HG02852 (cell line): ENCODE measurements around the gene CWC27.
A peak's percentile ranks its signal among the peaks of the same experiment; 100 is the strongest.

Experiments used
- ATAC-seq: cut with Tn5 transposase; IDR thresholded peaks from one replicate; pipeline ENCODE4 v1.9.1; 2021; ENCODE audit warnings: mild to moderate bottlenecking, moderate library complexity; ENCODE audit not compliant: unreplicated experiment

CWC27 gene

DNA sequence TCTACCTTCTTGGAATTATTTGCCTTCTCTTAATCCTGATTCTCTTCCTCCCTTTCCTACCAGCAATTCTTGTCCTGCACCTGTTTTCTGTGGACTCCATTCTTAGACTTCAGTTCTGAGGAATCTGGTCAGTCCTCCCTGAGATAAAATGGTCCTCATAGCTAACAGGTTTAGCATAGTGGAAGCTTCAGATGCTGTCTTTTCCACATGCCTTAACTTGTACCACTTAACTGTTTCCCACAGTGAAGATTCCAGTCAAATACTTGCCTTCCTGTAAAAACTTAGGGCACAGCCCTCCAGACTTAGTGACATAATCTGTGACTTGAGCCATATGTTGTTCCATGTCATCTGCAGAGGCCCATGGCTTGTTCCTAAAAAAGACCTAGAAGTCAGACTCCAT lies 261.3 kb downstream of the CWC27 start:
- no peak for ATAC-seq

DNA sequence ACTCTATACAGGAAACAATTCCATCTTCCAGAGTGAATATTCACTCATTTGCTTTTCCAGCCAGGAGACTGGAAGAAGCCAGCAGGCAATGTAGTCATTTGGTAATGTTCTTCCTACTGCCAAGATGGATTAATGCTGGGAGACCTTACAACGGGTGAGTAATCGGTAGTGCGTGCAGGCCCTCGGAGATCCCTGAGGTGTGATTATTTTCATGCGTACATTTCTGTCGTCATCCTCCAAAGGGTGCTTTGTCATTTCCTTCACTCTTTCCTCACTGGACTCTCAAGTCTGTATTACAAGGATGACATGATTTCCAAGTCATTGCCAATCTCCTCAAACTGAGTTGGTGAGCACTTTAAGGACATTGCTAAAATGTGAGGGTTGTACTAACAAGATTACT lies 263.5 kb downstream of the CWC27 start:
- no peak for ATAC-seq

DNA sequence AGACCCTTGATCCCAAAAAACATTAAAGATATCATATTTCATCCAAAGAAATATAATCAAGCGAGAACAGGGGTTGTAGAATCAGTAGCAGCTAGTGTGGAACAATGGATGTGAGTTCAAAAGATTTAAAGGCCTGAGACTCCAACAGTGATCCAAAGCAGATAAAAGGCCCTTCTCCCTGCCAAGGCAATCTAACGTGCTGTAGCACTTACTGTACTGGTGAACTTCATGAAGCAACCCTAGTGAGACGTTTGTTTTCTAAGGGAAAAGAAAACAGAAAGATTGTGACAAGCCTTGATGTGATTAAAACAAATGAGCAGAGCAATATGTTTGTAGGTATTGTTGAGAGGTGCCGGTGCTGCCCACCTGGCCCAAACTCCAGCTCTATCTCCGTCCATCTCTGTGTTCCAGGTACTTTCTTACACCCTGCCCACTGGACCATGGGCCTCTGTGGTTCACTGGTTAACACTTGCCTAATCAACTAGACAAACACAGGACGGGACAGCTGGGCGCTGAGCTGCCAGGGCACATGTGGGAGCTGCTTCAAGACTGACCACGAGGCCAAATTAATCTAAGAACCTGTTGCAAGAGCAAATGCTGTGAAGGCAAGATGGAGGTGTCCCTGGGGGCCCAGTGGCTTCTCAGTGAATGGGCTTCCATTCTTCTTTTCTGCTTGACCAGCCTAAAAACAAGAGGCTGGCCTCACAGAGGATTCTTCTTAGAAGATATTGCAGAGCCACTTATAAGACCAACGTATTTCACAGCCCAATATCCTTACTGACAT lies 265.5 kb downstream of the CWC27 start:
- no peak for ATAC-seq

DNA sequence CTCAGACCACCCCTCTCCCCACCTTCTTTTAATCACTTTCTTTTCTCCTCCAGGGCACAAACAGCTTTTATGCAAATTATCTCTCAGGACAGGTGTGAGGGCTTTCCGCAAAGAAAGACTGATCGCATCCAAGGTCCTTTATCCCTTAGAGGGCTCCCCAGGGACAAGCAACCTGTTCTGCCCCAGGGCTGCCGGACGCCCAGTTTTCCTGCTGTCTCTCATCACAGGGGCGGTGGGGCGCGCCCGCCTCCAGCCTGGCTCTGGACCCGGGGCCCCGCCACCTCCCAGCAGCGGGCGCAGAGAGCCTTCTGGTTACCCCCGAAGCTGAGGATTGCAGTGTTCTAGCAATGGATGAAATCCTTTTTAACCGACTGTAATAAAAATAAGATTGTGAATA lies 266.1 kb downstream of the CWC27 start:
- no peak for ATAC-seq

DNA sequence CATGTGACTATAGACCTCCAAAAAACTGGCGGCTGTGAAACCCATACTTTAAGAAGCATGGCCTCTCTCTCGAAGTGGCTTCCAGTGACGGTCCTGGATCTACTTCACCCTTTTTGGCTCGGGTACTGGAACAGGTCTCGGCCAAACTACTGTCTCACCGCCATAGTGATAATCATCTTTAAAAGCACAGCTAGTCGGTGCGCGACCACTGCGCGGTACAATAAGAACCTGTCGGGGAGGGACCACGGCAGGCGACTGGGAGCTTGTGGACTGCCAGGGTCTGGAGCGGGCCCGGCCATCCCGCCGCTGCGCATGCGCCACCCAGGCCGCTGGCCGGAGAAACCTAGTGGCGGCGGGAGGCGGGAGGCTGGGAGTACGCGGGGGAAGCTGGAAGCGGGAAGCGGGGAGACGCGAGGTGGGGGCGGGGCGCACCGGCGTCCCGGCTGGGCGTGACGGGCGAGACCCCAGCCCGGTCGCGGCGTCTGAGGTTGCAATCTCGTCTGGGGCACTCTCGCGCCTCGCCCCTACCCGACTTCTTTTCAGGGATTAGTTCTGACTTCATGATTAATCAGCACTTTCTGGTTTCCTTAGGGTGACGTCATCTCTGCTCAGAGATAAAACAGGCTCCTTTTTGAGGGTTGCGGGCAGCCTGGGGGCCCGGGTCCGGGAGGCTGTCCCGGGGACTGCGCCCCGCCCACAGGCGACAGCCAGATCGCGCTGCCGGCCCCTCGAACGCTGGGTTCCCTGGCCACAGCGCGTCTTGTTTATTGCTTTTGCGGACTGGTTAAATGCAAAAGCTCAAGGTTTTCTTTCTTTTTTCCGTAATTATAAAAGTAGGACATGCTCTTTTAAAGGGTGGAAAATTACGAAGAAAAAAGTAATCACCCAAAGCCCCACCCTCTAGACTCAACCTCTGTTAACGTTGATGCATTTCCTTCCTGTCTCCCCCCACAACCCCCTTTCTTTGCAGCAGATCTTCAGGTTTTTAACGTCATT lies 266.8 kb downstream of the CWC27 start:
- peak; percentile 86 for ATAC-seq

DNA sequence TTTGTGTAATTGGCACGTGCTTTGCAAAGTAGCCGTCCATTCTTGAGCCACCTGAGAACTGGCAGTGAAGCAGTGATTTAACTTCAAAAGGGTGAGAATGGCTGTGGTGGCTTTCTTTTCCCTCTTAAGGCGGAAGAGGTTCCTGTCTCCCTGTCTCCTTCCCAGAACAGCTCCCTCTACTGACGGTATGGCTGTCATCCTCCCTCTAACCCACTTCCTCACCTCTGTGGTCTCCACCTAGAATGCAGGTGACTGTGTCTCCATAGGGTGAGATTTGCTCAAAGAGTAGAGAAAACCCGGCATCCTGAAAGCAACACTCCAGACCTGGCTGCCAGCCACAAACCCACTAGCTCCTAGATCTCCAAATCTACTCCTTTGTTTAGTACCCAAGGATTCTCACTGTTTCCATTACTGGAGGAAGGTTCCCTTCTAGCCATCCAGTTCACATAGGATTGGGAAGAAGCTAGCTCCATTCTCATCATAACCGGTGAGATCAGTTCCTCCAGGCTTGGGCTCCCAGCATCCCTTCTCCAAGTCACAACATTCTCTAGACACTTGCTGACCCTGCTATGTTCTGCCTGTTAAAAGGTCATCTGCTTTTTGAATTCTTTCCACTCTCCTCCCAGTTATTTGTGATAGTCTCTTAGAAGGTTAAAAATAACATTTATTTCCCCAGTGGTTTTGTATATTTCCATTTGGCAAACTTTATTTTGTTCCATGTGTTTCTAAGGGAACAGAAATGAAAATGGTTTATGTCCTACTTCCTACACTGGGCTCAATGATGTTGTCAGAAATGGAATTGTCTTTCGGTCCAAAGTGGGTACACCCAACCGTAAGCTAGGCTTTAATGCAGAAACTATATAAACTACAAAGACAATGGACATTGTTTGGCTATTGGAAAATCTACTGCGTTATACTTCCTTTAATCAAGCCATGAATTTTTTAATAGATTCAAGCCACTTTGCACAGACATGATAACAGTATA lies 269.4 kb downstream of the CWC27 start:
- ATAC-seq, result no peak

DNA sequence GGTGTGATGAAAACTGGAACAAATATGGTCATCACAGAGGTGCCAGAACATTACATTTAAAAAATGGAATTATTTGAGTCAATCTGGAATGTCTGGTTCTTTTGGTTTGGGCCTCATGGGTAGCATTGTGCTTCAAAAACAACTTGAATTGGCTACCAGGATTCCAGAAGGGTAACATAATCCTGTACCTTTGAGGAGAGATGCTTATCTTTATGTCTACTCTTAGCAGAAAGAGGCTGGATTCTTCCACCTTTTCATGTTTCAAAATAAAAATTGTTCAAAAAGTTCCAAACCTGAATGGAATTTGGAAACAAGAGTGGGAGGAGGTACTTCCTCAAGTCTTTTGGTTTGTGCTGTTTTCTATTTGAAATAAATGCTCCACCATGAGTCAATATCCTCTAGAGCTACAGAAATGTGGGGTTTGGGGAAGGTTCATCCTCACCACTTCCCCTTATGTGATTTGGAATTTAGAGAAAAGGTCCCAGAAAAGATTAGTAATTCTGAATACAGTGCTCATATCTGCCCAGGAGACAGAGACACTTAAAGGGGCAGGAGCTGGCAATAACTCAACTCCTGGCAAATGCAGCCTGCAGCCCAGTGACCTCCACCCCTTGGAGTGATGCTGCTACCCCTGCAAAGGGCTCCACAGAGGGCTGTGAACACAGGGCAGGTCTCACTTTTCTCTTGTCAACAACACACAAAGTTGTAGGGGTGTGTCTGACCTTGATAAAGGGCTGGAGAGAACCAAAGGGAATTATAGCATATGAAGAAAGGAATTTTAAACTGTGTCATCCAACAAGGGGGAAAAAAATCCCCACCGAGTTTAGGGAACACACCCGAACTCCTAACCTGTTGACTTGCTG lies 272.8 kb downstream of the CWC27 start:
- ATAC-seq, result no peak

DNA sequence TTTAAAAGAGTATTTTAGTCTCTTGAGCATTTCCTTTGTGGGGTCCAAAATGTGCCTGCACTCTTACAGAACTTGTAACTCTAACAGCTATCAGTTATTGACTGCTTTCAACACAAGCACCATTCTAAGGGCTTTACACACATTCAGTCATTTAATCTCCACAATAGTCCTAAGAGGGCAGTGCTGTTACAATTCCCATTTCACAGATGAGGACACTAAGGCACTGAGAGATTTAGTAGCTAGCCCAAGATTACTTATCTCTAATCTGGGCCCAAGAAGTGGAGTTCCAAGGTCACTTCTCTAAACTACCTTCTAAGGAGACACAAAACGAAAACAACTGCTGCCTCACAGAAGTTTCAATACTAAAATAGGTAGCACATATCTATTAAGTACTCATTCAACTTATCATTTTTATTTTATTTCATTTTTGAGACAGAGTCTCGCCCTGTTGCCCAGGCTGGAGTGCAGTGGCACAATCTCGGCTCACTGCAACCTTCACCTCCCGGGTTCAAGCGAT lies 275.2 kb downstream of the CWC27 start:
- ATAC-seq, result peak; percentile 53

DNA sequence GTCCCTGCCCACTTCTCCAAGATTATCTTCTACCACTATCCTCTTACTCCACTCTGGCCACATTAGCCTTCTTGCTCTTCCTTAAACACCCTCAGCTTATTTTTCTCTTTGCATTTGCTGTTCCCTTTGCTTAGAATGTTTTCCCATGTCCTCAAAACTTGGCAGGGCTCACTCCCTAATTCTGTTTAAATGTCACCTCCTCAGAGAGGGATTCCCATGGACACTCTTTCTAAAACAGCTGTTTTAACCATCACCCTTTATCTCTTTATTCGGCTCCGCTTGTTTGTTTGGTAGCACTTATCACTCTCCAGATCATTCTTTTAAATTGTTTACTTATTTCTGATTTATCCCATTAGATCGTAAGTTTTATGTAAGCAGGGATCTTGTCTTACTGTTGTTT lies 278.5 kb downstream of the CWC27 start:
- ATAC-seq, result no peak

DNA sequence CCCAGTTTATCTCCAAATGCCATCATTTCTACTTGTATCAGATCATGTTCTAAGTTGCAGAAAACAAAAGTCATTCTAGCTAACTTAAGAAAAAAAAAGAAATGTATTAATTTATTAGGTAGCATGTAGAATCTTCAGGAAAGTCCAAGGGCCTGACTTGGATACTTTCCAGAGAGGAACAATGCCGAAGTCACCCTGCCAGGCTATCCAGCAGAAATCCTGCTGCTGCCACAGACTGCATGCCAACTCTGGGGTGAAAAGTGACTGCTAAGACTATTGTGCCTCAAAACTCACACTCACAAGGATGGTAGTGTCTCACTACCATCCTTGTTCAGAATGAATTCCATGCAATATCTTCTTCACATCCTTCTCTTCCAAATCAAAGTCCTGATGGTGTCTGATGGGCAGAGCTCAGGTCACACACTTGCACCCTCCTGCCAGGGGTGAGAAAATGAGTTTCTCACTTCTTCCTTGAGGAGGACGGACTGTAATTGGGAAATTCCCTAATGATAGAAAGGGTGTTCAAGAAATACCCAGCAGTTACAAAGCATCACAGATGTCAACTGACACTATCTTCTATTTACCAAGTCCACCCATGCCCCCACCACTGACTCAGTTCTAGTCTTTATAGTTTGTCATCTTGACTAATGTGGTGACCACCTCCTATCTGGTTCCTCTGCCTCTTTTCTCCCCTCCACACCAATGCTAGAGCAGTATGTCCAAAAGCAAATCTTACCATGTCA lies 279.4 kb downstream of the CWC27 start:
- peak; percentile 53 for ATAC-seq

DNA sequence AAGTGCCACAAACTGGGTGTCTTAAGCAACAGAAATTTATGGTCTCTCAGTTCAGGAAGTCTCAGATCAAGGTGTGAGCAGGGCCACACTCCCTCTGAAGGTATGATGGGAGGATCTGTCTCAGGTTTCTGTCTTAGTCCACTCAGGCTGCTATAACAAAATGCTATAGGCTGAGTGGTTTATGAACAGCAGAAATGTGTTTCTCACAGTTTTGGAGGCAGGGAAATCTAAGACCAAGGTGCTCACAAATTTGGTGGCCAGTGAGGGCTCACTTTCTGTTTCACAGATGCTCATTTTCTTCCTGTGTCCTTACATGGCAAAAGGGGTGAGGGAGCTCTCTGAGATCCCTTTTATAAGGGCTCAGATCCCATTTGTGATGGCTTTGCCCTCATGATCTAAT lies 281.4 kb downstream of the CWC27 start:
- peak; percentile 38 for ATAC-seq

DNA sequence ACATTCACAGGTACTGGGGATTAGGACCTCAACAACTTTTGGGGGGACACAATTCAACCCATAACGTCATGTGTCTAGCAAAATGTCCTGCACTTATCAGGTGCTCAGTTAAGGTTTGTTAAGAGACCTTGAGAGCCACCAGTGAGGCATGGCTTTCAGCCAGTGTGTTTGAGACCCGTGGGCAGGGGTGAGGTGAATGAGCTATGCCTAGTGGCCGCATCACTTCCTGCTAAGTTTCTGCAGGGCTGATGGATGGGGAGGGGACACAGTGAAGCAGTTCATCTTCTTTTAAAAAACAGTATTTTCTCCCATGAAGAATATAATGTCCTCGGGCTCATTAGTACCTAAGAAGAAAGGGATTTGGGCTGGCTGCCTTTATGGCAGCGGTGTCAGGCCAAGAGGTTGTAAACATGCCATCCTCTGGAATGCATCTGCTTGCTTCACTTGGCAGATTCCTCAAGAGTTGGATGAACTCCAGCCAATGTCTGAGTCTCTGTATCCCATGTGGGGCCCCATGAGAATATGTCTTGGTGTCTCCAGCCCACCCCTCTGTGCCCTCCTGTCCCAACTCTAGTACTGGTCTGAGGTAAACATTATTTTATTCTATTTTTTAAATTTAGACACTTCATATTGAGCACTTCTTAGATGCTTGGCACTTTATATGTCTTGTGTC lies 282.2 kb downstream of the CWC27 start:
- ATAC-seq, result no peak

DNA sequence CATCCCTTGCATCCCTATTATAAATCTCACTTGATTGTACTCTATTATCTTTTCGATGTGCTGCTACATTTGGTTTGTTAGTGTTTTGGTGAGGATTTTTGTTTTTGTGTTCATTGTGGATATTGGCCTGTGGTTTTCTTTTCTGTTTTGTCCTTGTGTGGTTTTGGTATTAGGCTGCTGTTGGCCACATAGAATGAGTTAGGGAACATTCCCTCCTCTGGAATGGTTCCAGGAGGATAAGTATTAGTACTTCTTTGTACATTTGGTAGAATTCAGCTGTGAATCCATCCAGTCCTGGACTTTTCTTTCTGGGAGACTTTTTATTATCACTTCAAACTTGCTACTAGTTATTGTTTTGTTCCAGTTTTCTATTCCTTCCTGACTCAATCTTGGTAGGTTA lies 287.2 kb downstream of the CWC27 start:
- no peak for ATAC-seq

DNA sequence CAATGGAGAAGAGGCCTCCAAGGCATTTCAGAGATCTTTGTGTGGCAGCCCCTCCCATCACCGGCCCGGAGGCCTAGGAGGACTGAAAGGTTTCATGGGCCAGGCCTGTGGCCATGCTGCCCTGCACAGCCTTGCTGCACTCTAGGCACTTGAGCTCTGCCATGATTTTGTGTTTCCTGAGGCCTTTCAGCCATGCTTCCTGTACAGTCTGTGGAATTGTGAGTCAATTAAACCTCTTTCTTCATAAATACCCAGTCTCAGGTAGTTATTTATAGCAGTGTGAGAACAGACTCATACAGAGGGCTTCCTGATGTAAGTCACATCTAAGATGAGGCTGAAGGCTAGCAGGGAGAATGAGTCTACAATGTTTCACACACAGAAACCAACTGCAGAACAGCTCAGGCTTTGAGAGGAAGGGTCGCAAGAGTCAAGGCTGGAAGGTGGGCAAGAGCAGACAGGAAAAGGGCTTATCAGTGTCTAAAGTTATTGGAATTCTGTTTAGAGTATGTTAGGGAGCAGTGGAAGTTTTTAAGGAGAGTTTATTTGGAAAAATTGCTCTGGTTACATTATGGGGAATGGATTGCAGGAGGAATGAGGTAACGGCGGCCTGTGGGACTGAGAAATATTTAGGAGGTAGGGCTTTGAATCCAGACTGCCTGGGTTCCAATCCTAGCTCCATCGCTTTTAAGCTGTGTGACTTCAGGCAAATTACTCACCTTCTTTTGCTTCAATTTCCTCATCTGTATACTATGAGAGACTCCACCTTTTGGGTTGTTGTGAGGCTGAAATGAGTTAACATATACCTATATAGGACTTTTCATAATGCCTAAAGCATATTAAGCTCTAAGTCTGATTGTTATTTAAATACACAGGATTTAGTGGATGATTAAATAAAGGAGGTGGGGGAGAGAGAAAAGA lies 291.2 kb downstream of the CWC27 start:
- ATAC-seq, result peak; percentile 25

DNA sequence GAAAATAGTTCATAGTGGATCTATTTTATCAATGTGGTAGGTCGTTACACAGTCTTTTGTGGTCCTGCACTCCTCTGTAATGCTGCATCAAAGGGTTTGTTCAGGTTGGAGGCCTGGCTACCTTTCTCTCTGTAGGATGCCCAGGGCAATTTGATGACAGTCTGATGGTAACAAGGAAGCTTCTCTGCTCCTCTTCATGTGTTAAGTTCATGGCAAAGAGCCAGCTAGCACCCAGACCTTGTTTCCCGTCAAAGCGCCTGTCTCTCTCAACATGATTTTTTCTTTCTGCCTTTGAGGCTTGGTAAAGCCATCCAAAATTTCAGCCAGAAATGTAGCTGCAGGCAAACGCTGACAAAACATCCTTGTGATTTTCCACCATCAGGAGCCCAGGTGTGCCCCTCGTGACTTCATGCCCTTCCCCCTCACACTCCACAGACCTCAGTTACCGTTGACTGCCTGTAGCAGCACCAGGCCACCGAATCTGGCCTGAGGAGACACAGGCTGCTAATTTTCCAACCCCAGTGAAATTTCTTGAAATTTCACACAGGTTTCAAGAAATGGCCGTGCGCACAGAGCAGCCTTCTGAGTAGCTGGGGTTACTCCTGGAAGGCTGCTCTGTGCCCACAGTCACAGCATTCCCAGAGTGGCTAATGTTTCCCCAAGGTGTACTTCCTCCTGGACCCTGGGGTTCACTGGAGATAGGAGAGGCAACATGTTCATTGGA lies 292.7 kb downstream of the CWC27 start:
- ATAC-seq, result peak; percentile 64

DNA sequence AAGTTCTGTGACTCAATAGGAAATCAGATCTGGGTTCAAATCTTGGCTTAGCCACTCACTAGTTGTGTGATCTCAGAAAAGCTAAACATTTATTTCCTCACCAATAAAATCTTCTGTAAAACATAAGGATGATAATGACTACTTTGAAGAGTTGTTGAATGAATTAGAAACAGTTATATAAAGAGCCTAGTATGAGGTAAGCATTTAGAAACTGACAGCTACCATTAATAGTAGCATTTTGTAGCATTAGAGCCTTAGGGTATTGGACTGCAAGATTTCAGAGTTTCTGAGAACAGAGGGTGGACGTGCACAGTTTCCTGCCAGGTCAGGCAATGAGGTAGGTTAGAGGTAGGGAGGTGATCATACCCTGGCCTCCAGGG lies 293.2 kb downstream of the CWC27 start:
- peak; percentile 33 for ATAC-seq
